Fibroblast of lung (primary cell): ENCODE data around the gene DKK2.

ENCODE experiments used
- EZH2 ChIP-seq: IDR thresholded peaks from 2 replicates; pipeline ENCODE4 v1.5.1; 2012; ENCODE audit warnings: low read length, control low read depth, mild to moderate bottlenecking; ENCODE audit errors: missing control alignments
- TF ChIP-seq, protein P1 (sequence below), 2 donors: IDR thresholded peaks in 1 of 2; conservative IDR thresholded peaks in 1 of 2; 1 replicate in 1 of 2; 2 replicates in 1 of 2; pipeline ENCODE4 v1.5.1; 2011 to 2012; ENCODE audit warnings: low read length in 2 of 2, control low read depth in 1 of 2, inconsistent platforms in 1 of 2, low read depth in 1 of 2, mild to moderate bottlenecking in 1 of 2

DNA sequence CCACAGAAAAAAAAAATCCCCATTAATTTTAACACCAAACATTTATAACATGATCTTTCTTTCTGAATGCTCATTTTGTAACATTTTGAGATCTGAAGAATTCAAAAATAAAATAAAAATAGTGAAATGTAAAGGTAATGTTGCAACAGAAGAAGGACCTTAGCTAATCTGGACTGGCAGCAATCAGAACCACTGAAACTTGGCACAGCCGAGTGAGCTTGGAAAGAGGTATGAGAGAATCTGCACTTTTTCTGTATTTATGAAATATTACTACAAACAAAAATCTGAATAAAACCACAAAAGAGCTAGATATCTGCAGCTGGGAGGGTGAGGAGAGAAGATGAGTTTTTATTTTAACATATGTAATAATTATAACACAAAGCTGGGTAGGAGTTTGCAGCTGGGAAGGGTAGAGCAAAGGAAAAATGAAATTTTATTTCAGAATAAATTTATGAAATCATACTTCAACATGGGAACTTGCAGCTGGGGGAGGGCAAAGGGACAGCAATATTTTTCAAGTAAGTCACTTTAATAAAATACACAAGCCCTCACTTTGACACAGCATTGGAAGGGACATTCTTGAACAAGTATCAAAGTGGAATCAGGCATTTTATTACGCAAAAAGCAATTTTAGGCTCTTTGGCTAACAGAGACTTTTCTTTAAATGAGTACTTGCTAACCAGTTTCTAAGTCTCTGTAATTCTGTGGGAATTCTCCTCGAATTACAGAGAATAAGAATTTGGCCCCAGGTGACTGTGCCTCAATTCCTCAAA, 26.7 kb downstream of the DKK2 start:
- TF ChIP-seq, protein P1, sequence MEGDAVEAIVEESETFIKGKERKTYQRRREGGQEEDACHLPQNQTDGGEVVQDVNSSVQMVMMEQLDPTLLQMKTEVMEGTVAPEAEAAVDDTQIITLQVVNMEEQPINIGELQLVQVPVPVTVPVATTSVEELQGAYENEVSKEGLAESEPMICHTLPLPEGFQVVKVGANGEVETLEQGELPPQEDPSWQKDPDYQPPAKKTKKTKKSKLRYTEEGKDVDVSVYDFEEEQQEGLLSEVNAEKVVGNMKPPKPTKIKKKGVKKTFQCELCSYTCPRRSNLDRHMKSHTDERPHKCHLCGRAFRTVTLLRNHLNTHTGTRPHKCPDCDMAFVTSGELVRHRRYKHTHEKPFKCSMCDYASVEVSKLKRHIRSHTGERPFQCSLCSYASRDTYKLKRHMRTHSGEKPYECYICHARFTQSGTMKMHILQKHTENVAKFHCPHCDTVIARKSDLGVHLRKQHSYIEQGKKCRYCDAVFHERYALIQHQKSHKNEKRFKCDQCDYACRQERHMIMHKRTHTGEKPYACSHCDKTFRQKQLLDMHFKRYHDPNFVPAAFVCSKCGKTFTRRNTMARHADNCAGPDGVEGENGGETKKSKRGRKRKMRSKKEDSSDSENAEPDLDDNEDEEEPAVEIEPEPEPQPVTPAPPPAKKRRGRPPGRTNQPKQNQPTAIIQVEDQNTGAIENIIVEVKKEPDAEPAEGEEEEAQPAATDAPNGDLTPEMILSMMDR (conservative IDR thresholded peaks at IDR 0.05 in 1 of 2, IDR thresholded peaks at IDR 0.05 in 1 of 2; ENCODE audit: low read depth in 1 of 2, low read length in 2 of 2), result no peak
- no peak for TF ChIP-seq EZH2
